ENCODE data around the gene ZBTB7C. TPM values are rescaled to one million over a fixed set of nuclear protein-coding genes. Genes with fewer than 3 reads are reported as not detected.

The ZBTB7C gene
- total RNA-seq, 1 donor from 2014 or later, result 0.15 TPM

DNA sequence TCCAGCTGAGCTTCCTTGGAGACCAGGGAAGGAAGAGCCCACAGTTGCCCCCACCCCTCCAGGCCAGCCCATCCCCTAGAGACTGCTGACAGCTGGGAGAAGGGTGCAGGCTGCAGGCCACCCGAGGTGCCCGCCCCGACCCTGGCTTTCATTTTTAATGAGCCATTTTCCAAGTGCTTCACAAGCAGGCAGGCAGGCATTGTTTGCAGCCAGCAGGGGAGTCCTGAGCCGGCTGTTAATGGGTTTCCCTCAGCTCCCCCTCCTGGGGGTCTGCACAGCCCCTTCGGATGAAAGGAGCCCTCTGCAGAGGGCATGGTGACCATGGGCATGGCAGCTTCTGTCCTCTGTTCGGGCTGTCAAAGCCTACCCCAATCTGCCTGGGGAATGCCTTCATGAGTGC is 94.5 kb downstream of the ZBTB7C start:
- Histone ChIP-seq H3K4me3 (no peak overlapping the region), H3K36me3 (no peaks in the 10 kb centered on the region), H3F3A (ENCODE audit: low read depth) (peaks cover 11% of the 10 kb centered on the region), H4K20me1 (ENCODE audit: low read depth) (no peaks in the 10 kb centered on the region), H3K9me3 (ENCODE audit: low read depth) (no peaks in the 10 kb centered on the region), H3K4me2 (peak overlapping the region; percentile 55), H3K4me1 (peaks cover 22% of the 10 kb centered on the region), H3K27me3 (no peaks in the 10 kb centered on the region), H3K27ac (no peak overlapping the region), H3K79me2 (ENCODE audit: low read depth) (no peaks in the 10 kb centered on the region), H2AFZ (replicated peaks) (no peak overlapping the region), H3K9ac (no peak overlapping the region)
- peak; percentile 62 for DNase-seq (ENCODE audit: low spot score)
- Mint-ChIP-seq H3K4me1 (peaks cover 39% of the 10 kb centered on the region), H3K4me3 (no peak overlapping the region), H3K9me3 (no peaks in the 10 kb centered on the region), H3K36me3 (no peaks in the 10 kb centered on the region), H3K27ac (no peak overlapping the region), H3K27me3 (ENCODE audit: insufficient read depth, low read depth) (peaks cover 8% of the 10 kb centered on the region)
- TF ChIP-seq EZH2phosphoT487 (IDR thresholded peaks at IDR 0.05) (no peak), CTCF (IDR thresholded peaks at IDR 0.05) (no peak), EZH2 (IDR thresholded peaks at IDR 0.05) (no peak)

DNA sequence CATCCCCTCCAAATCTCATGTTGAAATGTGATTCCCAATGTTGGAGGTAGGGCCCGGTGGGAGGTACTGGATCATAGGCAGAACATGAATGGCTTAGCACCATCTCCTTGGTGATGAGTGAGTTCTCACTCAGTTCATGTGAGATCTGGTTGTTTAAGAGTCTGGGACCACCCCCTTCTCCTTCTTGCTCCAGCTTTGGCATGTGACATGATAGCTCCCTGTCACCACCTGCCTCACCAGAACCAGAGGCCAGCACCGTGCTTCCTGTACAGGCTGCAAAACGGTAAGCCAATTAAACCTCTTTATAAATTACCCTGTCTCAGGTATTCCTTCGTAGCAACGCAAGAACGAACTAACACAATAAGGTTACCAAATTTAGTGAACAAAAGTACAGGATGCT is 95.4 kb downstream of the ZBTB7C start:
- Mint-ChIP-seq H3K4me1 (peaks cover 36% of the 10 kb centered on the region), H3K9me3 (no peaks in the 10 kb centered on the region), H3K4me3 (no peak overlapping the region), H3K27me3 (ENCODE audit: insufficient read depth, low read depth) (peaks cover 8% of the 10 kb centered on the region), H3K36me3 (no peaks in the 10 kb centered on the region), H3K27ac (peak overlapping the region; percentile 46)
- Histone ChIP-seq H3K79me2 (ENCODE audit: low read depth) (no peaks in the 10 kb centered on the region), H3K4me1 (peaks cover 22% of the 10 kb centered on the region), H3K27me3 (no peaks in the 10 kb centered on the region), H3K36me3 (no peaks in the 10 kb centered on the region), H3K27ac (no peak overlapping the region), H4K20me1 (ENCODE audit: low read depth) (no peaks in the 10 kb centered on the region), H3F3A (ENCODE audit: low read depth) (peaks cover 11% of the 10 kb centered on the region), H3K4me2 (no peak overlapping the region), H3K9me3 (ENCODE audit: low read depth) (no peaks in the 10 kb centered on the region), H2AFZ (replicated peaks) (no peak overlapping the region), H3K9ac (no peak overlapping the region), H3K4me3 (no peak overlapping the region)
- TF ChIP-seq EZH2phosphoT487 (IDR thresholded peaks at IDR 0.05) (no peak), CTCF (IDR thresholded peaks at IDR 0.05) (no peak), EZH2 (IDR thresholded peaks at IDR 0.05) (no peak)
- no peak for DNase-seq (ENCODE audit: low spot score)

DNA sequence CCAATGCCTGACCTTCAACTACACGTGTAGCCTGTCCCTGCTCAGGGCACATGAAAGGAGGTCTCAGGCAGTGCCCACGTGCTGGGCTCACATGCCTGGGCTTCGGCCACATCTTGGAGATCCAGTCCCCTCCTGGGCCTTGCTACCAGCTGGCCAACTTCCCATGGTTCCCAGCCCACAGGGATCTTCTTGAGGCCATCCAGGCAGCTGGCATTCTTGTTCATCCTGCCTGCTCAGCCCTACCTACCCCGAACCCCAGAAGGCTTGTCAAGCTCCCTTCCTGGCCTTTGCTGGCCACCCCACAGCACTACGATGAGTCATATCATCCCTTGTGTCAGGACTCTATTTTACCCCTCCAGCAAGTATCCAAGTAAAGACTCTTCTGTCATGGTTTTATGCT is 97.1 kb downstream of the ZBTB7C start:
- H3K4me3 ChIP-seq, result no peak overlapping the region
- no peak overlapping the region for H2AFZ ChIP-seq (replicated peaks)
- Mint-ChIP-seq H3K27me3 (ENCODE audit: insufficient read depth, low read depth) (peaks cover 8% of the 10 kb centered on the region), H3K4me3 (no peak overlapping the region), H3K9me3 (no peaks in the 10 kb centered on the region), H3K27ac (no peak overlapping the region), H3K4me1 (peaks cover 31% of the 10 kb centered on the region), H3K36me3 (no peaks in the 10 kb centered on the region)
- H3K4me1 ChIP-seq, result peaks cover 27% of the 10 kb centered on the region
- no peak overlapping the region for H3K9ac ChIP-seq
- H3K79me2 ChIP-seq (ENCODE audit: low read depth), result no peaks in the 10 kb centered on the region
- no peak overlapping the region for H3K4me2 ChIP-seq
- H3K9me3 ChIP-seq (ENCODE audit: low read depth), result no peaks in the 10 kb centered on the region
- H3F3A ChIP-seq (ENCODE audit: low read depth), result peaks cover 15% of the 10 kb centered on the region
- DNase-seq (ENCODE audit: low spot score), result no peak
- no peak overlapping the region for H3K27ac ChIP-seq
- H3K36me3 ChIP-seq, result no peaks in the 10 kb centered on the region
- H4K20me1 ChIP-seq (ENCODE audit: low read depth), result no peaks in the 10 kb centered on the region
- TF ChIP-seq CTCF (IDR thresholded peaks at IDR 0.05) (no peak), EZH2 (IDR thresholded peaks at IDR 0.05) (no peak), EZH2phosphoT487 (IDR thresholded peaks at IDR 0.05) (no peak)
- H3K27me3 ChIP-seq, result no peaks in the 10 kb centered on the region
